ENCODE data around the gene AQP9. TPM values are rescaled to one million over a fixed set of nuclear protein-coding genes. Genes with fewer than 3 reads are reported as not detected.

AQP9 gene
- total RNA-seq, 4 donors from 2014 or later: 0.26 to 9.6 (median 0.98) TPM; not detected in 1

DNA sequence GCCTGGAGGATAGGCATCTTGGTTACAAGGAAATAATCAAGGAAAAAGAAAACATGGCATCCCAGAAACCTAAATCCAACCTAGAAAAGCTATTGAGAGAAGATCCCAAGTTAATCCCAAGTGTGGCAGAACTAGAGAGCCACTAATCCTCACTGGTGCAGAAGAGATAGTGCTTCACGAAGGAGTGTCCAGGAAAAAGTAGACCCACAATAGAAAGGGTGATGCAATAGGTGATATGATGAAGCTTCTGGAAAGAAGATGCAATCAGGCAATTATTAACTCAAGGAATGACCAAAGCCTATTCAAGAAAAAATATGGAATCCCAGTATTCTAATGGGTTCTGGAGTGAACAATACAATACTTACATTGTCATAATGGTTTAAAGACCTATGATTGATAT is 95.2 kb downstream of the AQP9 start:
- Histone ChIP-seq H3K4me3 (no peak overlapping the region), H3K27ac (replicated peaks in 1 of 4) (no peak overlapping the region), H3K4me1 (peaks cover 12 to 17% (median 13%) of the 10 kb centered on the region in 4 donors), H3K27me3 (no peaks in the 10 kb centered on the region), H3K9me3 (no peaks in the 10 kb centered on the region), H3K36me3 (no peaks in the 10 kb centered on the region)
- intact Hi-C loops (cut with DNase I): no loop called here
- TF ChIP-seq CTCF (IDR thresholded peaks at IDR 0.05) (no peak), POLR2A (IDR thresholded peaks at IDR 0.05; ENCODE audit: low read depth) (no peak), EP300 (IDR thresholded peaks at IDR 0.05) (no peak), POLR2AphosphoS5 (IDR thresholded peaks at IDR 0.05) (no peak)
- no peak for DNase-seq (ENCODE audit: extremely low spot score)
- WGBS: 100% methylated on average over 1 of the region's 1 CpG

Small RNAs within 50 kb of the gene (small RNA-seq; reads per million reads assigned to genes)
- 0 reads per million in 3 donors for gene MTCO3P23

Other genes starting within 250 kb of the AQP9 start
- gene ALDH1A2, start 72.7 kb upstream of the AQP9 start, total RNA-seq: 10 to 100 TPM; 13.3 to 41.2 (median 19.8) TPM

Measured in esophagus muscularis mucosa (tissue), 4 donors.